Measurements from ENCODE around the gene IL10RB. TPM values are rescaled to one million over a fixed set of nuclear protein-coding genes. Genes with fewer than 3 reads are reported as not detected.
"Not testable (repeated sequence)": the region's sequence is repeated elsewhere in the genome, so short reads cannot be mapped to it uniquely, and the experiment has no call there.

IL10RB gene
- total RNA-seq, 1 experiment from 2014 or later, result 30.4 TPM

DNA sequence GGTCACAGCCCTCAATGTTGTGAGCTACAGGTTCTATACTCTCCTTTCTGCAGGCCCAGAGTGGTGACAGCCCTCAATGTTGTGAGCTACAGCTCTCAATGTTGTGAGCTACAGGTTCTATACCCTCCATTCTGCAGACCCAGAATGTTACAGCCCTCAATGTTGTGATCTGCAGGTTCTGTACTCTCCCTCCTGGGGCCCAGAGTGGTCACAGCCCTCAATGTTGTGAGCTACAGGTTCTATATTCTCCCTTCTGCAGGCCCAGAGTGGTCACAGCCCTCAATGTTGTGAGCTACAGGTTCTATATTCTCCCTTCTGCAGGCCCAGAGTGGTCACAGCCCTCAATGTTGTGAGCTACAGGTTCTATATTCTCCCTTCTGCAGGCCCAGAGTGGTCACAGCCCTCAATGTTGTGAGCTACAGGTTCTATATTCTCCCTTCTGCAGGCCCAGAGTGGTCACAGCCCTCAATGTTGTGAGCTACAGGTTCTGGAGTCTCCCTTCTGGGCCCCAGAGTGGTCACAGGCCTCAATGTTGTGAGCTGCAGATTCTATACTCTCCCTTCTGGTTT is 26.5 kb upstream of the IL10RB start:
- DNase-seq (ENCODE audit: low read depth), result not testable (repeated sequence)

DNA sequence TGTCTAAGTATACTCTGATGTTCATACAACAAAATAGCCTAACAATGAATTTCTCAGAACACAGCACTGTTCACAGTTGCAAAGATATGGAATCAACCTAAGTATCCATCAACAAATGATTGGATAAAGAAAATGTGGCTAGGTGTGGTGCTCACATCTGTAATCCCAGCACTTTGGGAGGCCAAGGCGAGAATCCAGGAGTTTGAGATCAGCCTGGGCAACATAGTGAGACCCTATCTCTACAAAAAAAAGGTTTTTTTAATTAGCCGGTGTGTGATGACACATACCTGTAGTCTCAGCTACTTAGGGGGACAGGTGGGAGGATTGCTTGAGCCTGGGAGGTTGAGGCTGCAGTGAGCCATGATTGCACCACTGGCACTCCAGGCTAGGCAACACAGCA is 25.8 kb upstream of the IL10RB start:
- no peak for DNase-seq (ENCODE audit: low read depth)

DNA sequence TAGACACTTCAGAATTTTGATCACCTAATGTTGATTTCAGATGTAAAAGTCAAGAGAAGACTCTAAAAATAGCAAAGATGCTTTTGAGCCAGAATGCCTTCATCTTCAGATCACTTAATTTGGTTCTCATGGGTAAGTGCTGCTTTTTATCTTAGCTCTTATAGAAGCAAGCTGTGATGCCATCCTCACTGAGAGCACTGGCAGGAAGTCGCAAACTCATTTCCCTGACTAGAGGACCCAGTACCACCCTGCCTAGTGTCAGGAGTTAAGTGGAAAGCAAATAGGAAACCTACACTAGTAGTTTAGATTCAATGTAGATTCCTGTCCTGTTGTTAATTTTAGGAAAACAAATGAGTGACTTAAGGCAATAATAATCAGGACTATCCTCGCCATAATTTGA is 24.3 kb upstream of the IL10RB start:
- DNase-seq (ENCODE audit: low read depth), result no peak

DNA sequence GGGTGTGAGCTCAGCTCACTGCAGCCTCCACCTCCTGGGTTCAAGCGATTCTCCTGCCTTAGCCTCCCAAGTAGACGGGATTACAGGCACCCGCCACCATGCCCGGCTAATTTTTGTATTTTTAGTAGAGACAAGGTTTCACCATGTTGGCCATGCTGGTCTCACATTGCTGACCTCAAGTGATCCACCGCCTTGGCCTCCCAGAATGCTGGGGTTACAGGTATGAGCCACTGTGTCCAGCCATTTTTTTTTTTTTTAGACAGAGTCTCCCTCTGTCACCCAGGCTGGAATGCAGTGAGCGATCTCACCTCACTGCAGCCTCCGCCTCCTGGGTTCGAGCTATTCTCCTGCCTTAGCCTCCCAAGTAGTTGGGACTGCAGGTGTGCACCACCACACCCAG is 23.3 kb upstream of the IL10RB start:
- DNase-seq (ENCODE audit: low read depth), result not testable (repeated sequence)

DNA sequence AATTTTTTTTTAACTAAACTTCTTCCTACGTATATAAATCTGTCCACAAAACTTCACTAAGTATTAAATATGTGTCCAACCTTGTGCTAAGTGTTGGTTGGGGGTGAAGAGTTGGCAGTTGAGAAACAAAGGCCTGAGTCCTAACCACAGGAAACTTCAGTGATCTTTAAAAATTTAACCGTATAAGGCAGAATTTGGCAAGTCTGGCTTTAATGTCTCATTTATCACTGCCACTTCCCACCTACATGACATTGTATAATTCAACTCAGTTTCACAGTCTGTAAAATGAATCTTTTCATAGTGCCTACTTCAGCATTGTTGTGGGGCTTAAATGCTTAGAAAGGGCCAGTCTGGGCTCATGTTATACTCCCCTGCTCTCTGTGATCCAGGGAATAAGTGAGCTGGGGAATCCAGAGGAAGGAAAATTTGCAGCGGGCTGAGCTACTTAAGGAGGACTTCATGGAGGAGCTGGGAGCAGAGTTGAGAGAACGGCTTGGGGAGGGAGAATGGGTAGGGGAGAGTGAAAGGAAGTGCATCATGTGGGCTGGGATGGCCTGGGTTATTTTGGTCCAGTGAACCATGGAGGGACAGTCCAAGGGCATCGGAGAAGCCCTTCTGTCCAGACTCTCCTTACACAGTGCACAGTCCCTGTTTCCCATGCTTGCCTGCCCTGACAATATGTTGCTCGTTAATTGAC is 21.9 kb upstream of the IL10RB start:
- DNase-seq (ENCODE audit: low read depth), result no peak

DNA sequence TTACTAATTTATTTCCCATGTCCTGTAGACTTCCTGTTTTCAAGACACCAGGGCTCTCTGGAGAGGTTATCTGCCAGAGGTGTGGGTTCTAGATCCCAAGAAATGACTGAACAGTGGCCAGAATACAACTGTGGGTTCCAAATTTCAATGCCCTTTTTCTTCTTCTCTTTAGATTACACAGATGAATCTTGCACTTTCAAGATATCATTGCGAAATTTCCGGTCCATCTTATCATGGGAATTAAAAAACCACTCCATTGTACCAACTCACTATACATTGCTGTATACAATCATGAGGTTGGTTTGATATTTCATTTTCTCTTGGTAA is 21.4 kb upstream of the IL10RB start:
- DNase-seq (ENCODE audit: low read depth), result no peak

DNA sequence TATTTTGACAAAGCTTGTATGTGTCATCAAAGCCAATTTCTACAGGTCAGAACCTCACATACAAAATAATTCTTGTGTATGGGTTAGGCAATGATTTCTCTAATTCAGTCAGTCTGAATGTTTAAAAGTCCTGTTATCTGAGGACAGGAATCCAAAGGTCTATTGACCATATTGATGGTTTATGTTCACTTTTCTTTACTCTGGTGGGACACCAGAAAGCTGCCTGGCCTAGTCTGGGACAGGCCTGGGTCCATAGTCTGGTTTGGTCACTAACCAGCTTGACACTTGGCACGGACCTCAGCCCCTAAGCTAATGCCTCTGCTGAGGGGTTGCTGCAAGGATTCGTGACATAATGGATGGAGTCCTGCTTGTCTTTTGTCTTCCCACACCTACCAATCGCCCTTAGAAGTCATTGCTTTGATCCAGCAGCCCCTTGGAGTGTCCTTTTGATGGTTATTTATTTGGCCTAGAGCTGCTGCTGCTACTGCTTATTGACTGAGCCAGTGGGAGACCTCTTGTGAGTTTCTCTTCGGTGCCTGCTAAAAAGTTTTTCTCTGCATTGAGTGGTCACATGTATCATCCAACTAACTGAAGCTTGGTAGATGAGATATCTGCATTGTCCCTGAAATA is 20.8 kb upstream of the IL10RB start:
- no peak for DNase-seq (ENCODE audit: low read depth)

DNA sequence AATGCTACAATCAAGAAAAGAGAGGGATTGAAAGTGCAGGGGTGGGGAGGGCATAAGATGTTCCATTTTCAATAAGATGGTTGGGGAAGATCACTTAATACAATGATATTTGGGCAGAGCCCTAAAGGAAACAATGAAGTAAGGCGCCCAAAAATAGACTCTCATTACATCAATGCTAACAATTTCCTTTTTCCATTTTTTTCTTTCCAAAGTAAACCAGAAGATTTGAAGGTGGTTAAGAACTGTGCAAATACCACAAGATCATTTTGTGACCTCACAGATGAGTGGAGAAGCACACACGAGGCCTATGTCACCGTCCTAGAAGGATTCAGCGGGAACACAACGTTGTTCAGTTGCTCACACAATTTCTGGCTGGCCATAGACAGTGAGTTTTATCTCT is 19.7 kb upstream of the IL10RB start:
- no peak for DNase-seq (ENCODE audit: low read depth)

DNA sequence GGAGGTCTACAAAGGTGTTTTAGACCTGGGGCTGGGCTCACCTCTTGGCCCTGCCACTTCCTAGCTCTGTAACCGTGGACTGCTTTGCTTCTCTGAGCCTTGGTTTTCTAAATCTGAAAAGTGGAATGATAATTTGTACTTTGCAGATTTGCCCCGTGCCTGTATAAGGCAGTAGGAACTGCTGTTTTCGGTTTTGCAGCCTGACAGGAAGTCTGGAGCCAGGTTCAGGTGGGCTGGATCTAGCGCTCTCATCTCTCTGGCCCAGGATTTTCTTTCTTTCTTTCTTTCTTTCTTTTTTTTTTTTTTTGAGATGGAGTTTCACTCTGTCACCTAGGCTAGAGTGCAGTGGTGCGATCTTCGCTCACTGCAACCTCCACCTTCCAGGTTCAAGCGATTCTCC is 19.2 kb upstream of the IL10RB start:
- DNase-seq (ENCODE audit: low read depth), result no peak

DNA sequence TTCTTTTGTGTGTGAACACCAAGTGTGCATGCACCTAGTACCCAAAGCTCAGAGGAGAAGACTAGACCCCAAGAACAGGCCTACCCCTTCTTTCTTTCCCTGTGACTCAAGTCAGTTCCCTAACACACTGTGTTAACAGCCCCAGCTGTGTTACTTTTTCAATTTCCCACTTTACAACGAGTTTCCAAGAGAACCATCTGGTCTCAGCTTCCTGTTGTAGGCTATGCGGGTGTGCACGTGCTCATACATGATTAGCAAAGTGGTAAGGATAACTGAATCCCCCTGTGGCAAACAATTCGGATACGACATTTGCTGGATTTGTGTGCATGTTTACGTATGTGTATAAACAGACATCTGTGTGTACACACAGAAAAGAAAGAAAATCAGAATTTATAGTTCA is 18.6 kb upstream of the IL10RB start:
- no peak for DNase-seq (ENCODE audit: low read depth)

DNA sequence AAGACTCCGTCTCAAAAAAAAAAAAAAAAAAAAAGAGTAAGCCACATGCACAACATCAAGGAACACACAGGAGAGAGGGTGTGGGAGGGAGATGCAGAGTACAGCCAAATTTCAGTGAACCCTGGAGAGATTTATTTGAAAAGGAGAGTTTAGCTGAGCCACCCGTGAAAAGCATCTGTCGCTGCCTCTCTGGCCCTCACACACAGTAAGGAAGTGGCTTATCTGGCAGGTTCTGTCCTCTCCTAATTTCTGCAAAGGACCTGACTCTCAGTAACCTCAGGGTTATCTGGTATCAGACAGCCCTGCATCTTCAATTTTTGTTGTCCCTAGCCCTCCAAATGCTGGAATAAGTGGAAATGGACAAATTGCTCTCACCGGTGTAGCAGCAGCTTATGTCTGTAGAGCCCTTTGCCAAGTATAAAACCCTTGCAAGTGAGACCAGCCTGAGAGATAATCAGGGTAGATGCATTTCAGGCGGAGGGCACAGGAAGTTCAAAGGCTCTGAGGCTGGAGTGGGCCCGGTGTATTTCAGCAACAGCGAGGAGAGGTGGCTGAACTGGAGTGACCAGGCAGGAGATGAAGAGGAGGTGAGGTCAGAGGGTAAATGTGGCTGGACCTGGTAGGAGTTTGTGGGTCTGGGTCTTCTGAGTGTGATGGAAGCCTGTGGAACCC is 16.7 kb upstream of the IL10RB start:
- DNase-seq (ENCODE audit: low read depth), result no peak

DNA sequence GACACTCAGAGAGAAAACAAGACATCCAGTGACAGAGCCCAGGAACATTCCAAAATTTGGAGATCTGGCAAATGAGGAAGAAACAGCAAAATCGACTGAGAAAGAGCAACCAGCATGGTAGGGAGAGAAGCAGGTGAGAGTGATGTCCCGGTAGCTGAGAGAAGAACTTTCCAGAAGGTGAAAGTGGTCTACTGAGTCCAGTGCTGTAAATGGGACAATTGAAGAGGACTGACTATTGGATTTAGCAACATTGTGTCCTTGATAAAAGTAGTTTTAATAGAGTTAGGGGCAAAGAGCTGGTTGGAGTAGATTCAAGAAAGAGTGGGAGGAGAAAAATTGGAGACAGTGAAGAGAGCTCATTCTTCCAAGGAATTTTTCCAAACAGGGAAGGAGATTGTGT is 15.0 kb upstream of the IL10RB start:
- DNase-seq (ENCODE audit: low read depth), result no peak

DNA sequence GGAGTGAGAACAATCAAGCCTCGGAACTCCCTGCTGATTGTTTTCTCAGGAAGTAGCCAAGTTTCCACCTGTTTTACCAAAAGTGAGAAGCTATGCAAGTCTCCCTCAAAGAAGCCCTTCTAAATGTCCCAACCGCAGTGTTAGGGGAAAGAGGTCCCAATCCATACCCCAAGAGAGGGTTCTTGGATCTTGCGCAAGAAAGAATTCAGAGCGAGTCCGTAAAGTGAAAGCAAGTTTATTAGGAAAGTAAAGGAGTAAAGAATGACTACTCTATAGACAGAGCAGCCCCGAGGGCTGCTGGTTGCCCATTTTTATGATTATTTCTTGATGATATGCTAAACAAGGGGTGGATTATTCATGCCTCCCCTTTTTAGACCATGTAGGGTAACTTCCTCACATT is 12.8 kb upstream of the IL10RB start:
- DNase-seq (ENCODE audit: low read depth), result not testable (repeated sequence)

DNA sequence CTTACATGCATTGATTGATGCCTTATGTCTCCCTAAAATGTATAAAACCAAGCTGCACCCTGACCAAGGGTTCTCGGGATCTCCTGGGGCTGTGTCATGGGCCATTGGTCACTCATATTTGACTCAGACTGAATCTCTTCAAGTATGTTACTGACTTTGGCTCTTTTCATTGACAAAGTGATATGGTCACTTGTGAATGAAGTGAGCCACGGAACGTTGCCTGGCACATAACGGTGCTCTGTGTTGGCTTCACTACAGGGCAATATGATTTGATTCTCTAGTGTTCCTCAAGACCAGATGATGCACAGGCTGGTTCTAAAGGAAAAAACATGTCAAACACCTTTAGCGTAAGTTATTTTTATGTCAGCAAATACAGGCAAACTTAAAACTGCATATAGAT is 11.4 kb upstream of the IL10RB start:
- DNase-seq (ENCODE audit: low read depth), result no peak

DNA sequence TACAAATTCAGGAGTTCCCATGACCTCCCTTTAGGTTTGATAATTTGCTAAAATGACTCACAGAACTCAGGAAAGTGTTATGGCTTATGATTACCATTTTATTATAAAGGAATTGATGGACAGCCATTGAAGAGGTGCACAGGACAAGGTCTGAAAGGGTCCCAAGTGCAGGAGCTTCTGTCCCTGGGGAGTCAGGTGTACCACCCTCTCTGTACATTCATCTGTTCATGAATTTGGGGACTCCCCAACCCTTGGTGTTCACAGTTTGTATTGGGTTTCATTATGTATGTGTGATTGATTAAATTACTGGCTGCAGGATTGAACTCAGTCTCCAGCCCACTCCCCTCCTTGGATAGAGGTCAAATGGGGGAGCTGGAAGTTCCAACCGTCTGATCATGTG is 10.8 kb upstream of the IL10RB start:
- no peak for DNase-seq (ENCODE audit: low read depth)

DNA sequence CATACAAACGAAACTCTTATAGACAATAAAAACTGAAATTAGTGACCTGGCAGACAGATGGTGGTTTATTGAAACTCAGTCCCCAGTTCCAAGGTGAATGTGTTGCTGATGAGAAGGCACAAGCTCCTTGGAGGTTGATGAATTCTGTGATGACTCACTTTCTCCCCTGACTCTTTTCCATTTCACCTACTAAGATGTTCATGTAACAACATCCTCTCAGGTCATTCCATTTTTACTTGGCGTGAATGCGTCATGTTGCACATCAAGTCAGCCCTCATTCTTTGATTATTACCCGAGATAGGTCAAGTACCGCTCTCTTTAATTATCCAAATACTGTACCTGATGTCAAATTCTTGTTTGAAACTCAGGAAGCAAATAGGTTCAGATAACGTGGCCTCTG is 10.1 kb upstream of the IL10RB start:
- DNase-seq (ENCODE audit: low read depth), result no peak

DNA sequence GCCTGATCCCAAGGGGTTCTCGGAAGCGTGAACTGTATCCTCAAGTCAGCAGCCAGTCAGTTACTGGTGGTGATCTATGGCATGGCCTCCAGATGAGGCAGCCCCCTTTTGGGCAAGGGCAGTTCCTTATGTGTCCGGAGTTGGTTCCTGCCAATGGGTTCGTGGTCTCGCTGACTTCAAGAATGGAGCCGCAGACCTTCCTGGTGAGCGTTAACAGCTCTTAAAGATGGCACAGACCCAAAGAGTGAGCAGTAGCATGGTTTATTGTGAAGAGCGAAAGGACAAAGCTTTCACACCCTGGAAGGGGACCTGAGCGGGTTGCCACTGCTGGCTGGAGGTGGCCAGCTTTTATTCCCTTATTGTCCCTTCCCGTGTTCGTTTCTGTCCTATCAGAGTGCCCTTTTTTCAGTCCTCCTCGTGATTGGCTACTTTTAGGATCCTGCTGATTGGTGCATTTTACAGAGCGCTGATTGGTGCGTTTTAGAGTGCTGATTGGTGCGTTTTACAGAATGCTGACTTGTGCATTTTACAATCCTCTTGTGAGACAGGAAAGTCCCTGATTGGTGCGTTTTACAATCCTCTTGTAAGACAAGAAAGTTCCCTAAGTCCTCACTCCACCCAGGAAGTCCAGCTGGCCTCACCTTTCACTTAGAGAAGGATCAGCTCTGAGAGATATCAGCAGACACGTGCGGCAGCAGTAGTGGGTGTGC is 8.9 kb upstream of the IL10RB start:
- no peak for DNase-seq (ENCODE audit: low read depth)

DNA sequence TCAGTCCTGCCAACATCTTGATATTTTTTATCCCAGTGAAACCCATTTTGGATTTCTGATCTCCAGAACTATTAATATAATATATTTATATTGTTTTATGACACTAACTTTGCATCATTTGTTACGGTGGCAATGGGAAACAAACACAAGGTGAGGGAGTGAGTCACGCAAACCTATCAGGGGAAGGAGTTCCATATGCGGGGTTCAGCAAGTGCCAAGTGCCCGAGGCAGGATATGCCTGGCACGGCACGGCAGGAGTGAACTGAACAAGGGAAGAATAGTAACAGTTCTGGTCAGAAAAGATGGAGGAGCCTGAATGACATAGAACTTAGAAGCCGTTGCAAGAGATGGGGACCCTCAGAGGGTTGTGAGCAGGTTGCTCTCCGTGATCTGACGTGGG is 7.7 kb upstream of the IL10RB start:
- DNase-seq (ENCODE audit: low read depth), result no peak

DNA sequence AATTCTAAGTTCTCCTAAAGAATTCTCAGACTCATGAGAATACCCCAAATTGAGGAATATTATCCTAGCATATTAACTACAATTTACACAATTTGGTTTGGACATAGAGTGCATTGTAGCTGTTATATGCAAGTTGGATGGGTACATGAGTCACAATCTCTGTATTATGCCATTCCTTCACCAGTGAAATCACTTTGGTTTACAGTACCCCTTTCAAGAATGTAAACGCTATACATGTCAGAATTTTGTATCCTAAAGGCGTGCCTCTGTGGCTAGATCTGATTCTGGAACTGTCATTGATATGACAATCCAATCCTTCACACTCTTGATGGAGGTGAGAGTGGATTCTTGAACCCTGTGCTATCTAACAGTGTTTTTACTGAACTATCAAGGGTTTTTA is 6.7 kb upstream of the IL10RB start:
- DNase-seq (ENCODE audit: low read depth), result no peak

DNA sequence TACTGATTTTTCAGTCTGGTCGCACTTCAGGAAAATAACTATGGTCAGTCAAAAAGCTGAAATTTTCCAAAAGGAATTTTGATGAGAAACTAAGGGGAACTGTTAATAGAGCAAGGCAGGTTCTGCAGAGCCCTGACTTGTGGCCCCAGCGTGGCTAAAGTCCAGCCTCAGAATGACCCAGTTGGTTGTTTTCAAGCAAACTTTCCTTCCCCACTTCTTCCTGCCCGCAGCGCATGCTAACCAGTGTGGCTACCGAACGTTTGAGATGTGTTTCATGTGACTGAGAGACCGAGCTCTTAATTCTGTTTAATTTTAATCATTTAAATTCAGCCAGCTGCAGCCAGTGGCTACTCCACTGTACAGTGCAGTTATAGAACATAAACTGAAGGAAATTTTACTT is 6.2 kb upstream of the IL10RB start:
- no peak for DNase-seq (ENCODE audit: low read depth)

DNA sequence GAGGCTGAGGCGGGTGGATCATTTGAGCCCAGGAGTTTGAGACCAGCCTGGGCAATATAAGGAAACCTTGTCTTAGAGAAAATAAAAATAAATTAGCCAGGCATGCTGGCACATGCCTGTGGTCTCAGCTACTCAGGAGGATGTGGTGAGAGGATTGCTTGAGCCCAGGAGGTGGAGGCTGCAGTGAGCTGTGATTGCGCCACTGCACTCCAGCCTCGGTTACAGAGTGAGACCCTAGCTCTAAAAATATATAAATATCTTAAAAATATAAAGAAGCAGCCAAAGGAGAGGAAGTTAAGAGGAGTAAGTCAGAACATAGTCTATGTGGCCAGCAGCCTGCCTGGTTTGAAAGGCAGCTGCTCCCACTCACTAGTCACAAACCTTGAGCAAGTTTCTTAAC is 4.5 kb upstream of the IL10RB start:
- peak; percentile 56 for DNase-seq (ENCODE audit: low read depth)

DNA sequence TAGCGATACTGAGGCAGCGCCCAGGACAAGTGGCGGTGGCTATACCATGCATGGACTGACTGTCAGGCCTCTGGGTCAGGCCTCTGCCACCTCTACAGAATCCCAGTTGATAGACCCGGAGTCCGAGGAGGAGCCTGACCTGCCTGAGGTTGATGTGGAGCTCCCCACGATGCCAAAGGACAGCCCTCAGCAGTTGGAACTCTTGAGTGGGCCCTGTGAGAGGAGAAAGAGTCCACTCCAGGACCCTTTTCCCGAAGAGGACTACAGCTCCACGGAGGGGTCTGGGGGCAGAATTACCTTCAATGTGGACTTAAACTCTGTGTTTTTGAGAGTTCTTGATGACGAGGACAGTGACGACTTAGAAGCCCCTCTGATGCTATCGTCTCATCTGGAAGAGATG is 3.2 kb upstream of the IL10RB start:
- no peak for DNase-seq (ENCODE audit: low read depth)
